OCI-LY7 (cell line): Measurements from ENCODE around the gene MAL. TPM values are rescaled to one million over a fixed set of nuclear protein-coding genes. Genes with fewer than 3 reads are reported as not detected.

Experiments used
- BruUV-seq: library from RNA; stranded (reverse); fragments of 400-500 nt; replicated peaks from 2 replicates; lab custom pipeline; 2021; lab: Mats Ljungman, UMichigan
- CTCF ChIA-PET: fragments of 300-600 bp; sonication (Branson Sonifier 250); formaldehyde crosslinking; loops from one replicate; lab custom pipeline; 2022; ENCODE audit warnings: antibody characterized with exemption; ENCODE audit not compliant: unreplicated experiment; lab: Charles Lee
- POLR2A ChIA-PET: fragments of 300-600 bp; sonication (Branson Sonifier 250); formaldehyde crosslinking; loops from one replicate; lab custom pipeline; 2022; ENCODE audit warnings: antibody characterized with exemption; lab: Charles Lee
- DNase-seq: peaks from one replicate; pipeline ENCODE4 v3.0.0-alpha.2; 2015; ENCODE audit warnings: low spot score
- H2AFZ ChIP-seq: fragments of 200-600 bp; sonication (generic), shearing (Covaris generic); 2 replicates; pipeline ENCODE4 v1.6.1; 2014; ENCODE audit warnings: mild to moderate bottlenecking, antibody characterized with exemption, low read length, moderate library complexity
- H3K27ac ChIP-seq: fragments of 200-600 bp; sonication (generic); 2 replicates; pipeline ENCODE4 v1.5.1; 2014; ENCODE audit warnings: mixed run types, low read depth, mild to moderate bottlenecking, moderate library complexity, low read length, inconsistent platforms; ENCODE audit not compliant: poor library complexity, severe bottlenecking
- H3K36me3 ChIP-seq: fragments of 200-600 bp; sonication (generic); 2 replicates; pipeline ENCODE4 v1.6.1; 2014; ENCODE audit warnings: mild to moderate bottlenecking, antibody characterized with exemption, low read length, moderate library complexity, mixed read lengths; ENCODE audit not compliant: insufficient read depth
- H3K4me1 ChIP-seq: fragments of 200-600 bp; sonication (generic); 2 replicates; pipeline ENCODE4 v1.5.1; 2014; ENCODE audit warnings: mild to moderate bottlenecking, low read length; ENCODE audit not compliant: insufficient read depth, poor library complexity, severe bottlenecking
- H3K4me2 ChIP-seq: fragments of 200-600 bp; sonication (generic); 2 replicates; pipeline ENCODE4 v1.6.1; 2014; ENCODE audit warnings: mild to moderate bottlenecking, low read length
- H3K4me3 ChIP-seq: fragments of 200-600 bp; sonication (generic); 2 replicates; pipeline ENCODE4 v1.5.1; 2014; ENCODE audit warnings: mild to moderate bottlenecking, low read depth, low read length; ENCODE audit not compliant: poor library complexity, severe bottlenecking
- H3K79me2 ChIP-seq: fragments of 200-600 bp; sonication (generic); 2 replicates; pipeline ENCODE4 v1.6.1; 2016; ENCODE audit warnings: low read depth, mild to moderate bottlenecking, low read length, moderate library complexity, mixed read lengths; ENCODE audit not compliant: insufficient read depth
- H3K9me2 ChIP-seq: fragments of 200-600 bp; sonication (generic); 2 replicates; pipeline ENCODE4 v1.6.1; 2016; ENCODE audit warnings: mild to moderate bottlenecking, low read length, mixed read lengths; ENCODE audit not compliant: insufficient read depth
- H3K9me3 ChIP-seq: fragments of 200-600 bp; sonication (generic); 2 replicates; pipeline ENCODE4 v1.6.1; 2014; ENCODE audit warnings: mild to moderate bottlenecking, mixed run types, low read length, mixed read lengths
- H4K20me1 ChIP-seq: fragments of 200-600 bp; sonication (generic); 2 replicates; pipeline ENCODE4 v1.6.1; 2014; ENCODE audit warnings: mild to moderate bottlenecking, antibody characterized with exemption, low read length, moderate library complexity, mixed read lengths; ENCODE audit not compliant: insufficient read depth
- CTCF ChIP-seq: fragments of 200-600 bp; sonication (generic); conservative IDR thresholded peaks from 2 replicates; pipeline ENCODE4 v1.5.1; 2014; ENCODE audit warnings: mild to moderate bottlenecking, antibody characterized with exemption, low read length, moderate library complexity, mixed read lengths
- EZH2phosphoT487 ChIP-seq: fragments of 200-600 bp; sonication (generic); IDR thresholded peaks from 2 replicates; pipeline ENCODE4 v1.6.1; 2018; ENCODE audit warnings: low read depth, borderline replicate concordance, mild to moderate bottlenecking, mixed run types, antibody characterized with exemption, low read length, moderate library complexity, mixed read lengths
- intact Hi-C: fragments of 100-400 bp; cut with micrococcal nuclease; formaldehyde crosslinking; loops from one replicate; pipeline ENCODE4 v1.10.0; 2022; ENCODE audit not compliant: unreplicated experiment
- total RNA-seq, 2 experiments: library from RNA; depleted of rRNA in 1 of 2; stranded (reverse); fragments of >200 nt in 1 of 2; shearing (Covaris generic) in 1 of 2; gene quantifications; 2 replicates each; pipeline ENCODE4 v1.2.3, GENCODE V29; 2014 to 2022

The MAL gene
- total RNA-seq, 2 experiments from 2014 or later = not detected

- Histone ChIP-seq H3K4me1 (no peaks in the 10 kb centered on the region), H3K4me2 (no peak overlapping the region), H4K20me1 (no peaks in the 10 kb centered on the region), H3K36me3 (no peaks in the 10 kb centered on the region), H3K79me2 (no peaks in the 10 kb centered on the region), H3K27ac (no peak overlapping the region), H3K9me3 (no peaks in the 10 kb centered on the region), H2AFZ (no peak overlapping the region), H3K9me2 (no peaks in the 10 kb centered on the region), H3K4me3 (no peak overlapping the region)
- POLR2A ChIA-PET = no interaction called here
- CTCF ChIA-PET = no interaction called here
- TF ChIP-seq CTCF (no peak), EZH2phosphoT487 (no peak)
- BruUV-seq = no TSS peak
- DNase-seq = no peak
- intact Hi-C loops = no loop called here
Observed at GRCh38 chr2:95060446-95061118, 35.1 kb downstream of the MAL start.

- Histone ChIP-seq H3K27ac (no peak overlapping the region), H3K4me1 (no peaks in the 10 kb centered on the region), H4K20me1 (no peaks in the 10 kb centered on the region), H2AFZ (no peak overlapping the region), H3K4me3 (no peak overlapping the region), H3K9me3 (no peaks in the 10 kb centered on the region), H3K79me2 (no peaks in the 10 kb centered on the region), H3K4me2 (no peak overlapping the region), H3K9me2 (no peaks in the 10 kb centered on the region), H3K36me3 (no peaks in the 10 kb centered on the region)
- intact Hi-C loops = no loop called here
- ChIA-PET CTCF (no interaction called here), POLR2A (no interaction called here)
- no peak for TF ChIP-seq EZH2phosphoT487
- TF ChIP-seq CTCF = no peak
- DNase-seq = no peak
- BruUV-seq = no TSS peak
Observed at GRCh38 chr2:95061119-95061512, 35.6 kb downstream of the MAL start.

- Histone ChIP-seq H3K27ac (no peak overlapping the region), H3K9me3 (no peaks in the 10 kb centered on the region), H2AFZ (no peak overlapping the region), H3K36me3 (no peaks in the 10 kb centered on the region), H3K4me3 (no peak overlapping the region), H3K4me2 (no peak overlapping the region), H3K9me2 (no peaks in the 10 kb centered on the region), H4K20me1 (no peaks in the 10 kb centered on the region), H3K4me1 (no peaks in the 10 kb centered on the region), H3K79me2 (no peaks in the 10 kb centered on the region)
- ChIA-PET POLR2A (no interaction called here), CTCF (no interaction called here)
- intact Hi-C loops = no loop called here
- TF ChIP-seq CTCF = no peak
- TF ChIP-seq EZH2phosphoT487 = no peak
- BruUV-seq = no TSS peak
- no peak for DNase-seq
Observed at GRCh38 chr2:95061601-95062183, 36.2 kb downstream of the MAL start.
